HepG2 (cell line): Measurements from ENCODE around the gene ODAM. TPM values are rescaled to one million over a fixed set of nuclear protein-coding genes. Genes with fewer than 3 reads are reported as not detected.

Experiments
- ARID5B ChIP-seq: IDR thresholded peaks from 2 replicates; pipeline ENCODE4 v1.4.0; 2020; ENCODE audit warnings: mild to moderate bottlenecking, missing genetic modification reagents
- ASH2L ChIP-seq: fragments of 300-600, 200-600 bp; sonication (generic); IDR thresholded peaks from 2 replicates; pipeline ENCODE4 v1.7.0; 2017; ENCODE audit warnings: low read depth, mild to moderate bottlenecking, moderate library complexity, mixed read lengths, low read length; ENCODE audit not compliant: insufficient read length
- CC2D1A ChIP-seq: sonication (generic); formaldehyde crosslinking; IDR thresholded peaks from 2 replicates; pipeline ENCODE4 v1.8.1; 2023; ENCODE audit warnings: mild to moderate bottlenecking, missing genetic modification reagents
- CREM ChIP-seq, 2 experiments: sonication (generic) in 1 of 2; formaldehyde crosslinking in 1 of 2; IDR thresholded peaks; 2 replicates each; pipeline versions ENCODE4 v1.4.0 to v1.6.1; 2016 to 2020; ENCODE audit warnings: antibody characterized with exemption in 1 of 2, mild to moderate bottlenecking in 1 of 2, missing genetic modification reagents in 1 of 2
- EHMT2 ChIP-seq: fragments of 200-600 bp; sonication (generic); IDR thresholded peaks from 2 replicates; pipeline ENCODE4 v1.7.0; 2017; ENCODE audit warnings: antibody characterized with exemption, low read depth, low read length, borderline replicate concordance
- FIP1L1 ChIP-seq: fragments of 200-400 bp; formaldehyde crosslinking; IDR thresholded peaks from 2 replicates; pipeline ENCODE4 v1.6.1; 2018; ENCODE audit warnings: low read depth, mild to moderate bottlenecking, low read length, moderate library complexity, borderline replicate concordance; ENCODE audit not compliant: insufficient read depth
- FOXJ3 ChIP-seq: sonication (generic); formaldehyde crosslinking; IDR thresholded peaks from 2 replicates; pipeline ENCODE4 v1.4.0; 2020; ENCODE audit warnings: missing genetic modification reagents, mild to moderate bottlenecking, borderline replicate concordance
- GATAD2A ChIP-seq: IDR thresholded peaks from 2 replicates; pipeline ENCODE4 v1.6.1; 2016
- HDAC2 ChIP-seq: sonication (generic); formaldehyde crosslinking; IDR thresholded peaks from 2 replicates; pipeline ENCODE4 v1.4.0; 2020; ENCODE audit warnings: missing genetic modification reagents
- KAT8 ChIP-seq: IDR thresholded peaks from 2 replicates; pipeline ENCODE4 v1.6.1; 2016; ENCODE audit warnings: missing genetic modification reagents, missing compliant biosample characterization
- MYNN ChIP-seq: sonication (generic); formaldehyde crosslinking; IDR thresholded peaks from 2 replicates; pipeline ENCODE4 v1.4.0; 2020; ENCODE audit warnings: mild to moderate bottlenecking, low read depth, missing genetic modification reagents
- ONECUT2 ChIP-seq: sonication (generic); formaldehyde crosslinking; IDR thresholded peaks from 2 replicates; pipeline ENCODE4 v1.4.0; 2020; ENCODE audit warnings: missing genetic modification reagents
- PAXIP1 ChIP-seq: sonication (generic); formaldehyde crosslinking; conservative IDR thresholded peaks from 2 replicates; pipeline ENCODE4 v1.4.0; 2020; ENCODE audit warnings: mild to moderate bottlenecking, missing genetic modification reagents, moderate library complexity
- RXRB ChIP-seq: IDR thresholded peaks from 2 replicates; pipeline ENCODE4 v1.6.1; 2016; ENCODE audit warnings: borderline replicate concordance, missing genetic modification reagents, missing compliant biosample characterization
- SIX4 ChIP-seq: sonication (generic); formaldehyde crosslinking; IDR thresholded peaks from 2 replicates; pipeline ENCODE4 v1.4.0; 2020; ENCODE audit warnings: missing genetic modification reagents
- TCF7 ChIP-seq: sonication (generic); IDR thresholded peaks from 2 replicates; pipeline ENCODE4 v1.6.1; 2016; ENCODE audit warnings: antibody characterized with exemption, low read depth
- YEATS2 ChIP-seq: sonication (generic); formaldehyde crosslinking; IDR thresholded peaks from 2 replicates; pipeline ENCODE4 v1.4.0; 2020; ENCODE audit warnings: missing genetic modification reagents, borderline replicate concordance
- ZBTB7B ChIP-seq: sonication (generic); formaldehyde crosslinking; IDR thresholded peaks from 2 replicates; pipeline ENCODE4 v1.4.0; 2020; ENCODE audit warnings: missing genetic modification reagents
- ZNF574 ChIP-seq: sonication (generic); formaldehyde crosslinking; IDR thresholded peaks from 2 replicates; pipeline ENCODE4 v1.4.0; 2020; ENCODE audit warnings: missing genetic modification reagents
- ZNF644 ChIP-seq: IDR thresholded peaks from 2 replicates; pipeline ENCODE4 v1.6.1; 2016; ENCODE audit warnings: low read depth
- ZNF709 ChIP-seq: sonication (generic); formaldehyde crosslinking; IDR thresholded peaks from 2 replicates; pipeline ENCODE4 v1.5.0; 2020; ENCODE audit warnings: mild to moderate bottlenecking, missing genetic modification reagents
- polyA plus RNA-seq, 8 experiments: library from polyadenylated mRNA; depleted of rRNA in 3 of 8; stranded (reverse) in 7 of 8; unstranded in 1 of 8; fragments of >200 nt; fragmentation: Illumina TruSeq in 4 of 8; extraction: Trizol in 4 of 8; gene quantifications; 2 replicates each; pipeline versions ENCODE4 v1.2.1 to v1.2.3, GENCODE V29; 2011 to 2016; ENCODE audit warnings: low read depth in 4 of 8, missing spikeins in 1 of 8, mixed read lengths in 1 of 8; ENCODE audit not compliant: insufficient read depth in 1 of 8
- total RNA-seq, 5 experiments: library from RNA; depleted of rRNA; stranded (reverse); fragments of >200 nt; fragmentation: Illumina TruSeq; extraction: Trizol; gene quantifications; 2 replicates each; pipeline ENCODE4 v1.2.3, GENCODE V29; 2016; ENCODE audit warnings: low read depth in 1 of 5

The ODAM gene
- total and polyA plus RNA-seq, 2 of the 13 experiments (the other 11 are each of a cell fraction or from before 2014, with no cell fraction given): 94.6 to 115 TPM

GRCh38 chr4:70197842-70198241 is 2.3 kb downstream of the ODAM start (continued):
- TF ChIP-seq ARID5B (CRISPR knock-in tag): 0 out of 2 replicates have a peak, but pooled peaks have one; percentile 33
- no peak for TF ChIP-seq FIP1L1
- TF ChIP-seq RXRB (CRISPR knock-in tag): peak; percentile 40; the same call in 1 of the 2 replicates
- TF ChIP-seq ONECUT2: no peak
- TF ChIP-seq ZNF574 (CRISPR knock-in tag): no peak
- no peak for TF ChIP-seq SIX4 (CRISPR knock-in tag)
- TF ChIP-seq GATAD2A (CRISPR knock-in tag): peak; percentile 59
- TF ChIP-seq PAXIP1 (CRISPR knock-in tag): 0 out of 2 replicates have a peak, but pooled peaks have one; percentile 24
- peak; percentile 28; the same call in 1 of the 2 replicates for TF ChIP-seq CREM (IDR thresholded peaks at IDR 0.05)
- no peak for TF ChIP-seq CREM (CRISPR knock-in tag; IDR thresholded peaks at IDR 0.05)
- 0 out of 2 replicates have a peak, but pooled peaks have one; percentile 18 for TF ChIP-seq ZNF644 (CRISPR knock-in tag)
- TF ChIP-seq MYNN (CRISPR knock-in tag): no peak
- 0 out of 2 replicates have a peak, but pooled peaks have one; percentile 42 for TF ChIP-seq ZBTB7B (CRISPR knock-in tag)
- no peak for TF ChIP-seq TCF7
- no peak for TF ChIP-seq ZNF709 (CRISPR knock-in tag)
- TF ChIP-seq ASH2L: no peak
- TF ChIP-seq FOXJ3 (CRISPR knock-in tag): 0 out of 2 replicates have a peak, but pooled peaks have one; percentile 17
- TF ChIP-seq EHMT2: peak; percentile 66; the same call in 1 of the 2 replicates
- TF ChIP-seq CC2D1A (CRISPR knock-in tag): no peak
- no peak for TF ChIP-seq YEATS2 (CRISPR knock-in tag)
- peak; percentile 14; the same call in 1 of the 2 replicates for TF ChIP-seq KAT8 (CRISPR knock-in tag)
- 0 out of 2 replicates have a peak, but pooled peaks have one; percentile 27 for TF ChIP-seq HDAC2 (CRISPR knock-in tag)
